Thyroid gland (tissue), 4 donors: ENCODE results near the gene FKBP3. TPM values are rescaled to one million over a fixed set of nuclear protein-coding genes. Genes with fewer than 3 reads are reported as not detected.
"Not testable (repeated sequence)": the region's sequence is repeated elsewhere in the genome, so short reads cannot be mapped to it uniquely, and the experiment has no call there.

Experiments used
- DNase-seq, 2 donors: peaks; one replicate each; pipeline ENCODE4 v3.0.0-alpha.2; 2019
- H3K27ac ChIP-seq, 3 donors: fragments of 200-600 bp; sonication (generic); 1 replicate in 2 of 3; 2 replicates in 1 of 3; pipeline ENCODE4 v1.5.1; 2016 to 2019; ENCODE audit warnings: mild to moderate bottlenecking in 1 of 3, moderate library complexity in 1 of 3
- H3K27me3 ChIP-seq: fragments of 200-600 bp; sonication (generic); one replicate; pipeline ENCODE4 v1.5.1; 2019
- H3K36me3 ChIP-seq, 2 donors: fragments of 200-600 bp; sonication (generic); one replicate each; pipeline ENCODE4 v1.5.1; 2016 to 2019
- H3K4me1 ChIP-seq, 2 donors: fragments of 200-600 bp; sonication (generic); one replicate each; pipeline ENCODE4 v1.5.1; 2017 to 2019
- H3K4me3 ChIP-seq, 3 donors: fragments of 200-600 bp; sonication (generic); replicated peaks in 1 of 3; 1 replicate in 2 of 3; 2 replicates in 1 of 3; pipeline ENCODE4 v1.5.1; 2016; ENCODE audit warnings: mild to moderate bottlenecking in 1 of 3
- H3K9me3 ChIP-seq: fragments of 200-600 bp; sonication (generic); one replicate; pipeline ENCODE4 v1.5.1; 2017
- CTCF ChIP-seq, 6 experiments: fragments of 200-600 bp in 3 of 6; fragments of 450-650 bp in 3 of 6; sonication (generic) in 3 of 6; IDR thresholded peaks; one replicate each; pipeline ENCODE4 v1.5.1; 2016 to 2019; ENCODE audit warnings: antibody characterized with exemption in 6 of 6, mild to moderate bottlenecking in 2 of 6, inconsistent platforms in 1 of 6, moderate library complexity in 1 of 6
- POLR2A ChIP-seq, 2 donors: fragments of 450-650 bp; IDR thresholded peaks; one replicate each; pipeline ENCODE4 v1.6.1; 2017; ENCODE audit warnings: antibody characterized with exemption in 2 of 2, mild to moderate bottlenecking in 2 of 2, moderate library complexity in 1 of 2
- WGBS, 2 donors: methylation state at CpG; one replicate each; pipeline ENCODE4 v1.1.5; 2017; 5-methylcytosine and 5-hydroxymethylcytosine counted together
- intact Hi-C: fragments of 100-400 bp; cut with DNase I; formaldehyde crosslinking; loops from one replicate; pipeline ENCODE4 v1.15.1; 2023
- total RNA-seq, 4 donors: library from RNA; depleted of rRNA; stranded (reverse); fragments of >200 nt; gene quantifications; one replicate each; pipeline ENCODE4 v1.2.3, GENCODE V29; 2016

Gene FKBP3
- total RNA-seq, 4 donors from 2014 or later, result 12.3 to 45.1 (median 40.9) TPM

DNA sequence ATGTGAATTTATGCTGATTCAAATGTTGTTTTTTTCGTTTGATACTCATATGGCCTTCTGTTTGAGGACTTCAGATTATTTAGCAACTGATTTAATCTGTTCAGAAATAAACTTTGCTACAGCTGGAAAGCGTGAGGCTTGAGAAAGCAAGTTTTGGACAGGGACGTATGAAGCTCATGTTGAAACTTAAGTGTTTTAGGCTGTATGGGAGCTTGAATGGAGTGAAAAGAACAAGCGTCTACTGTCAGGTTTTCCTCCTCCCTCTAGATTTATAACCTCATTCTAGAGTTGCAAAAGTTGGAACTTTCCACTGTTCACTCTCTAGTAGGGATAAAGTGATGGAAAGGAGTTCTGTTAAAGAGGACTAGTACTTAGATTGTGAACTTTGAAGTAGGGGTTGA is 49.3 kb downstream of the FKBP3 start:
- Histone ChIP-seq H3K9me3 (no peaks in the 10 kb centered on the region), H3K27ac (no peak overlapping the region), H3K4me3 (peak overlapping the region in 2 of 3 donors; percentile 50 to 62), H3K27me3 (no peaks in the 10 kb centered on the region), H3K4me1 (peaks cover 5 to 26% of the 10 kb centered on the region in 2 donors), H3K36me3 (no peaks in the 10 kb centered on the region)
- DNase-seq, result no peak
- WGBS, 2 donors, result 3% methylated on average over 4 of the region's 4 CpGs
- TF ChIP-seq CTCF (IDR thresholded peaks at IDR 0.05), result no peak
- no peak for TF ChIP-seq POLR2A (IDR thresholded peaks at IDR 0.05)
- intact Hi-C loops, result loop anchor here (10.0 kb wide), 1 partner anchor 50 kb away; the partner anchor contains the start of genes FANCM and FKBP3

- H3K4me3 ChIP-seq, result peak within 1 kb of the TSS; percentile 41 to 62 (median 50)
- 1% methylated on average over 11 to 28 of the region's 49 CpGs for WGBS, 2 donors
- peak; percentile 65 to 91 for TF ChIP-seq POLR2A (IDR thresholded peaks at IDR 0.05)
- no peak for TF ChIP-seq CTCF (IDR thresholded peaks at IDR 0.05)
- peaks cover 5 to 24% of the 10 kb centered on the region in 2 donors for H3K4me1 ChIP-seq
- H3K27ac ChIP-seq, result peak within 1 kb of the TSS; percentile 59 to 71 (median 69)
- no peaks in the 10 kb centered on the region for H3K36me3 ChIP-seq
- intact Hi-C loops, result loop anchor here (10.0 kb wide), 1 partner anchor 51 kb away; the partner anchor contains the start of genes FANCM and FKBP3
- no peaks in the 10 kb centered on the region for H3K9me3 ChIP-seq
- DNase-seq, result peak; percentile 96 to 97
- no peaks in the 10 kb centered on the region for H3K27me3 ChIP-seq
These were observed 50.1 kb downstream of the FKBP3 start, which contains the start of gene PRPF39 for GRCh38 chr14:45083976-45084722. Gene PRPF39, plus strand, starts transcription at chr14:45084116. Its CDS starts 11,124 bp downstream, at chr14:45095240.

DNA sequence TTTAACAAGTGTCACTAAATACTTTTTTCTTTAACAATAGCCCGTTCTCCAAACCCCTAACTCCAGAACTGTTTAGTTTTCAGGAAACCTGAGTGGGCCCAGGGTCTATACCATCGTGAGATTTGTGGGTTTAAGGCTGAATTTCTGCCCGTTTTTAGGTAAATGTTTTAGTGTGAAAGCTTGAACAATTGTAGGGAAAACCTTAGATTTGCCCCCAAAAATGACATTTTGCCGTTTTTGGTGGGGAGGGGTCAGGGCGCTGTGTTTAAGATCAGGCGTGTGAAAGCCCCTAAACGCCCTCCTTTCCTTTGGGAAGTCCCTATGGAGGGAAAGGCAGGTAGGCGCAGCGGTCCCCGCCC is 50.7 kb downstream of the FKBP3 start:
- no peaks in the 10 kb centered on the region for H3K36me3 ChIP-seq
- peak overlapping the region in 2 of 3 donors; percentile 28 to 69 for H3K27ac ChIP-seq
- no peak for TF ChIP-seq POLR2A (IDR thresholded peaks at IDR 0.05)
- intact Hi-C loops, result loop anchor here (10.0 kb wide), 1 partner anchor 51 kb away; the partner anchor contains the start of genes FANCM and FKBP3
- WGBS, 2 donors, result 0 to 1% methylated on average over 7 to 10 of the region's 10 CpGs
- no peaks in the 10 kb centered on the region for H3K27me3 ChIP-seq
- no peaks in the 10 kb centered on the region for H3K9me3 ChIP-seq
- no peak for DNase-seq
- H3K4me1 ChIP-seq, result peaks cover 5 to 24% of the 10 kb centered on the region in 2 donors
- peak overlapping the region in 2 of 3 donors; percentile 50 to 51 for H3K4me3 ChIP-seq

GRCh38 chr14:45082420-45082819 is 51.9 kb downstream of the FKBP3 start:
- WGBS, 2 donors, result 90 to 92% methylated on average over 2 of the region's 2 CpGs
- DNase-seq, result no peak
- no peaks in the 10 kb centered on the region for H3K36me3 ChIP-seq
- H3K4me3 ChIP-seq, result no peak overlapping the region
- intact Hi-C loops, result loop anchor here (10.0 kb wide), 1 partner anchor 52 kb away; the partner anchor contains the start of genes FANCM and FKBP3
- no peaks in the 10 kb centered on the region for H3K9me3 ChIP-seq
- H3K27me3 ChIP-seq, result no peaks in the 10 kb centered on the region
- TF ChIP-seq CTCF (IDR thresholded peaks at IDR 0.05) (no peak), POLR2A (IDR thresholded peaks at IDR 0.05) (no peak)
- H3K4me1 ChIP-seq, result peaks cover 5 to 24% of the 10 kb centered on the region in 2 donors
- H3K27ac ChIP-seq, result no peak overlapping the region

GRCh38 chr14:45081096-45081495 is 53.2 kb downstream of the FKBP3 start:
- 85 to 98% methylated on average over 2 to 3 of the region's 3 CpGs for WGBS, 2 donors
- intact Hi-C loops, result loop anchor here (10.0 kb wide), 1 partner anchor 54 kb away; the partner anchor contains the start of genes FANCM and FKBP3

GRCh38 chr14:45080416-45080968 is 53.8 kb downstream of the FKBP3 start:
- WGBS, 2 donors, result 98 to 99% methylated on average over 12 to 19 of the region's 40 CpGs
- DNase-seq, H3K9me3 ChIP-seq, H3K36me3 ChIP-seq, H3K4me3 ChIP-seq, H3K27ac ChIP-seq, H3K27me3 ChIP-seq: not testable (repeated sequence)
- H3K4me1 ChIP-seq, result peaks cover 5 to 13% of the 10 kb centered on the region in 2 donors
- intact Hi-C loops, result loop anchor here (10.0 kb wide), 1 partner anchor 54 kb away; the partner anchor contains the start of genes FANCM and FKBP3

More at GRCh38 chr14:45081096-45081495, 53.2 kb downstream of the FKBP3 start:
- H3K4me3 ChIP-seq, DNase-seq, H3K36me3 ChIP-seq, H3K27ac ChIP-seq, H3K27me3 ChIP-seq, H3K9me3 ChIP-seq: not testable (repeated sequence)
- peaks cover 5 to 19% of the 10 kb centered on the region in 2 donors for H3K4me1 ChIP-seq
